ENCODE results near the gene SORBS1.

SORBS1 gene

GRCh38 chr10:95324436-95325268, 236.5 kb downstream of the SORBS1 start:
- Histone ChIP-seq H3K9me3 (ENCODE audit: control insufficient read depth in 2 of 2, low read length in 2 of 2) (no peaks in the 10 kb centered on the region), H3K27ac (ENCODE audit: low read length) (peak overlapping the region; percentile 11), H3K4me1 (ENCODE audit: control insufficient read depth, insufficient read depth, low read length) (peaks cover 21% of the 10 kb centered on the region), H3K27me3 (ENCODE audit: control insufficient read depth in 1 of 2, insufficient read depth in 2 of 2, low read length in 2 of 2) (no peaks in the 10 kb centered on the region), H3K36me3 (ENCODE audit: control insufficient read depth in 2 of 2, insufficient read depth in 2 of 2, low read length in 2 of 2) (peaks cover 51 to 63% of the 10 kb centered on the region in 2 donors), H3K9ac (ENCODE audit: low read length in 2 of 2) (no peak overlapping the region), H3K4me3 (ENCODE audit: low read length in 2 of 2) (no peak overlapping the region)

- Histone ChIP-seq H3K36me3 (ENCODE audit: control insufficient read depth in 2 of 2, insufficient read depth in 2 of 2, low read length in 2 of 2) (peaks cover 44 to 65% of the 10 kb centered on the region in 2 donors), H3K4me1 (ENCODE audit: control insufficient read depth, insufficient read depth, low read length) (no peaks in the 10 kb centered on the region), H3K9me3 (ENCODE audit: control insufficient read depth in 2 of 2, low read length in 2 of 2) (no peaks in the 10 kb centered on the region), H3K27me3 (ENCODE audit: control insufficient read depth in 1 of 2, insufficient read depth in 2 of 2, low read length in 2 of 2) (no peaks in the 10 kb centered on the region), H3K4me3 (ENCODE audit: low read length in 2 of 2) (no peak overlapping the region), H3K27ac (ENCODE audit: low read length) (peak overlapping the region; percentile 37), H3K9ac (ENCODE audit: low read length in 2 of 2) (no peak overlapping the region)
Observed at GRCh38 chr10:95321554-95322301, 239.4 kb downstream of the SORBS1 start.

GRCh38 chr10:95319239-95319638, 241.9 kb downstream of the SORBS1 start:
- H3K4me1 ChIP-seq (ENCODE audit: control insufficient read depth, insufficient read depth, low read length) = peaks cover 10% of the 10 kb centered on the region
- no peaks in the 10 kb centered on the region for H3K27me3 ChIP-seq (ENCODE audit: control insufficient read depth in 1 of 2, insufficient read depth in 2 of 2, low read length in 2 of 2)
- H3K27ac ChIP-seq (ENCODE audit: low read length) = no peak overlapping the region
- H3K4me3 ChIP-seq (ENCODE audit: low read length in 2 of 2) = no peak overlapping the region
- H3K9me3 ChIP-seq (ENCODE audit: control insufficient read depth in 2 of 2, low read length in 2 of 2) = no peaks in the 10 kb centered on the region
- peaks cover 57 to 63% of the 10 kb centered on the region in 2 donors for H3K36me3 ChIP-seq (ENCODE audit: control insufficient read depth in 2 of 2, insufficient read depth in 2 of 2, low read length in 2 of 2)
- no peak overlapping the region for H3K9ac ChIP-seq (ENCODE audit: low read length in 2 of 2)

- Histone ChIP-seq H3K27ac (ENCODE audit: low read length) (no peak overlapping the region), H3K9me3 (ENCODE audit: control insufficient read depth in 2 of 2, low read length in 2 of 2) (no peaks in the 10 kb centered on the region), H3K4me3 (ENCODE audit: low read length in 2 of 2) (no peak overlapping the region), H3K36me3 (ENCODE audit: control insufficient read depth in 2 of 2, insufficient read depth in 2 of 2, low read length in 2 of 2) (peaks cover 44 to 45% of the 10 kb centered on the region in 2 donors), H3K27me3 (ENCODE audit: control insufficient read depth in 1 of 2, insufficient read depth in 2 of 2, low read length in 2 of 2) (no peaks in the 10 kb centered on the region), H3K4me1 (ENCODE audit: control insufficient read depth, insufficient read depth, low read length) (peaks cover 26% of the 10 kb centered on the region), H3K9ac (ENCODE audit: low read length in 2 of 2) (no peak overlapping the region)
Observed at GRCh38 chr10:95315509-95315908, 245.7 kb downstream of the SORBS1 start.

- no peak overlapping the region for H3K27ac ChIP-seq (ENCODE audit: low read length)
- H3K4me1 ChIP-seq (ENCODE audit: control insufficient read depth, insufficient read depth, low read length) = peaks cover 26% of the 10 kb centered on the region
- peaks cover 36 to 43% of the 10 kb centered on the region in 2 donors for H3K36me3 ChIP-seq (ENCODE audit: control insufficient read depth in 2 of 2, insufficient read depth in 2 of 2, low read length in 2 of 2)
- no peak overlapping the region for H3K4me3 ChIP-seq (ENCODE audit: low read length in 2 of 2)
- no peaks in the 10 kb centered on the region for H3K9me3 ChIP-seq (ENCODE audit: control insufficient read depth in 2 of 2, low read length in 2 of 2)
- H3K9ac ChIP-seq (ENCODE audit: low read length in 2 of 2) = no peak overlapping the region
- H3K27me3 ChIP-seq (ENCODE audit: control insufficient read depth in 1 of 2, insufficient read depth in 2 of 2, low read length in 2 of 2) = no peaks in the 10 kb centered on the region
Observed at GRCh38 chr10:95314192-95314918, 246.8 kb downstream of the SORBS1 start.

- Histone ChIP-seq H3K27ac (ENCODE audit: low read length) (no peak overlapping the region), H3K36me3 (ENCODE audit: control insufficient read depth in 2 of 2, insufficient read depth in 2 of 2, low read length in 2 of 2) (peaks cover 33 to 43% of the 10 kb centered on the region in 2 donors), H3K4me3 (ENCODE audit: low read length in 2 of 2) (no peak overlapping the region), H3K9ac (ENCODE audit: low read length in 2 of 2) (no peak overlapping the region), H3K27me3 (ENCODE audit: control insufficient read depth in 1 of 2, insufficient read depth in 2 of 2, low read length in 2 of 2) (no peaks in the 10 kb centered on the region), H3K9me3 (ENCODE audit: control insufficient read depth in 2 of 2, low read length in 2 of 2) (no peaks in the 10 kb centered on the region), H3K4me1 (ENCODE audit: control insufficient read depth, insufficient read depth, low read length) (peaks cover 34% of the 10 kb centered on the region)
Observed at GRCh38 chr10:95312986-95313495, 248.1 kb downstream of the SORBS1 start.

GRCh38 chr10:95312257-95312656, 248.9 kb downstream of the SORBS1 start:
- Histone ChIP-seq H3K9ac (ENCODE audit: low read length in 2 of 2) (no peak overlapping the region), H3K27ac (ENCODE audit: low read length) (no peak overlapping the region), H3K4me1 (ENCODE audit: control insufficient read depth, insufficient read depth, low read length) (peaks cover 34% of the 10 kb centered on the region), H3K36me3 (ENCODE audit: control insufficient read depth in 2 of 2, insufficient read depth in 2 of 2, low read length in 2 of 2) (peaks cover 31 to 42% of the 10 kb centered on the region in 2 donors), H3K4me3 (ENCODE audit: low read length in 2 of 2) (no peak overlapping the region), H3K27me3 (ENCODE audit: control insufficient read depth in 1 of 2, insufficient read depth in 2 of 2, low read length in 2 of 2) (no peaks in the 10 kb centered on the region), H3K9me3 (ENCODE audit: control insufficient read depth in 2 of 2, low read length in 2 of 2) (no peaks in the 10 kb centered on the region)

GRCh38 chr10:95309958-95310357, 251.2 kb downstream of the SORBS1 start:
- H3K9me3 ChIP-seq (ENCODE audit: control insufficient read depth in 2 of 2, low read length in 2 of 2) = no peaks in the 10 kb centered on the region
- H3K36me3 ChIP-seq (ENCODE audit: control insufficient read depth in 2 of 2, insufficient read depth in 2 of 2, low read length in 2 of 2) = peaks cover 19 to 21% of the 10 kb centered on the region in 2 donors
- no peak overlapping the region for H3K27ac ChIP-seq (ENCODE audit: low read length)
- H3K27me3 ChIP-seq (ENCODE audit: control insufficient read depth in 1 of 2, insufficient read depth in 2 of 2, low read length in 2 of 2) = no peaks in the 10 kb centered on the region
- H3K4me3 ChIP-seq (ENCODE audit: low read length in 2 of 2) = no peak overlapping the region
- H3K4me1 ChIP-seq (ENCODE audit: control insufficient read depth, insufficient read depth, low read length) = peaks cover 29% of the 10 kb centered on the region
- no peak overlapping the region for H3K9ac ChIP-seq (ENCODE audit: low read length in 2 of 2)

GRCh38 chr10:95308389-95309302, 252.5 kb downstream of the SORBS1 start:
- H3K4me3 ChIP-seq (ENCODE audit: low read length in 2 of 2) = peak overlapping the region in 1 of 2 donors; percentile 4
- H3K4me1 ChIP-seq (ENCODE audit: control insufficient read depth, insufficient read depth, low read length) = peaks cover 18% of the 10 kb centered on the region
- peaks cover 6 to 9% of the 10 kb centered on the region in 2 donors for H3K36me3 ChIP-seq (ENCODE audit: control insufficient read depth in 2 of 2, insufficient read depth in 2 of 2, low read length in 2 of 2)
- no peak overlapping the region for H3K9ac ChIP-seq (ENCODE audit: low read length in 2 of 2)
- no peaks in the 10 kb centered on the region for H3K27me3 ChIP-seq (ENCODE audit: control insufficient read depth in 1 of 2, insufficient read depth in 2 of 2, low read length in 2 of 2)
- no peaks in the 10 kb centered on the region for H3K9me3 ChIP-seq (ENCODE audit: control insufficient read depth in 2 of 2, low read length in 2 of 2)
- peak overlapping the region; percentile 50 for H3K27ac ChIP-seq (ENCODE audit: low read length)

All from stomach smooth muscle (tissue), 2 donors.